Stimulated activated naive CD4-positive, alpha-beta T cell treated with Interleukin-2 at 50 U/mL for 16 hours (primary cell): ENCODE data around the gene C14orf39.
"Not testable (repeated sequence)": the region's sequence is repeated elsewhere in the genome, so short reads cannot be mapped to it uniquely, and the experiment has no call there.

Experiments
- DNase-seq: peaks from one replicate; lab custom pipeline; 2025; lab: John Stamatoyannopoulos, UW

Gene C14orf39

GRCh38 chr14:60488175-60488574 is 2.3 kb upstream of the C14orf39 start:
- DNase-seq: no peak

- no peak for DNase-seq
Observed at GRCh38 chr14:60487211-60487610, 1.3 kb upstream of the C14orf39 start.

- no peak for DNase-seq
Observed at GRCh38 chr14:60485057-60485597, 736 bp downstream of the C14orf39 start.

GRCh38 chr14:60482743-60483142 is 3.1 kb downstream of the C14orf39 start:
- no peak for DNase-seq

GRCh38 chr14:60480248-60480647 is 5.6 kb downstream of the C14orf39 start:
- not testable (repeated sequence) for DNase-seq

- DNase-seq: no peak
Observed at GRCh38 chr14:60455875-60456274, 30.0 kb downstream of the C14orf39 start.

- no peak for DNase-seq
Observed at GRCh38 chr14:60430276-60430675, 55.6 kb downstream of the C14orf39 start.

- no peak for DNase-seq
Observed at GRCh38 chr14:60420050-60420449, 65.8 kb downstream of the C14orf39 start.

GRCh38 chr14:60397550-60397949 is 88.3 kb downstream of the C14orf39 start:
- not testable (repeated sequence) for DNase-seq

GRCh38 chr14:60396718-60397343 is 89.0 kb downstream of the C14orf39 start:
- no peak for DNase-seq
